Natural killer cell (primary cell): ENCODE measurements around the gene DRC3. TPM values are rescaled to one million over a fixed set of nuclear protein-coding genes. Genes with fewer than 3 reads are reported as not detected.

Experiments used
- ATAC-seq, 3 donors: fragments of 150-1000 bp in 2 of 3; fragments of 200-7000 bp in 1 of 3; cut with Tn5 transposase; 1 replicate in 1 of 3; 2 replicates in 2 of 3; pipeline ENCODE4 v1.10.0; 2021; ENCODE audit warnings: mild to moderate bottlenecking in 2 of 3, moderate library complexity in 2 of 3
- DNase-seq, 2 donors: peaks; one replicate each; pipeline versions ENCODE4 v3.0.0 to v3.0.0-alpha.2; 2013 to 2021; ENCODE audit warnings: mixed read lengths in 1 of 2
- H3K27ac ChIP-seq: one replicate; pipeline ENCODE4 v1.5.1; 2013; ENCODE audit warnings: mild to moderate bottlenecking, low read length
- H3K27me3 ChIP-seq: one replicate; pipeline ENCODE4 v1.6.1; 2013; ENCODE audit warnings: low read length; ENCODE audit not compliant: control insufficient read depth, insufficient read depth
- H3K36me3 ChIP-seq: one replicate; pipeline ENCODE4 v1.6.1; 2013; ENCODE audit warnings: low read length; ENCODE audit not compliant: control insufficient read depth, insufficient read depth
- H3K4me1 ChIP-seq: one replicate; pipeline ENCODE4 v1.6.1; 2013; ENCODE audit warnings: low read length; ENCODE audit not compliant: control insufficient read depth, insufficient read depth
- H3K4me3 ChIP-seq: one replicate; pipeline ENCODE4 v1.5.1; 2013; ENCODE audit warnings: low read length
- H3K9me3 ChIP-seq: one replicate; pipeline ENCODE4 v1.6.1; 2013; ENCODE audit warnings: low read length; ENCODE audit not compliant: control insufficient read depth, insufficient read depth
- H3K27ac Mint-ChIP-seq, 2 donors: one replicate each; pipeline ENCODE4 v1.8.0; 2022; ENCODE audit warnings: mild to moderate bottlenecking in 2 of 2, mixed read lengths in 2 of 2, moderate library complexity in 1 of 2
- H3K27me3 Mint-ChIP-seq, 2 donors: one replicate each; pipeline ENCODE4 v1.8.0; 2022; ENCODE audit warnings: low read depth in 2 of 2, mixed read lengths in 2 of 2
- H3K36me3 Mint-ChIP-seq: one replicate; pipeline ENCODE4 v1.8.0; 2022; ENCODE audit warnings: mixed read lengths
- H3K4me1 Mint-ChIP-seq, 2 donors: one replicate each; pipeline ENCODE4 v1.8.0; 2022; ENCODE audit warnings: mixed read lengths in 2 of 2
- H3K4me3 Mint-ChIP-seq: one replicate; pipeline ENCODE4 v1.8.0; 2022; ENCODE audit warnings: mild to moderate bottlenecking, moderate library complexity, mixed read lengths
- H3K9me3 Mint-ChIP-seq, 2 donors: one replicate each; pipeline ENCODE4 v1.8.0; 2022; ENCODE audit warnings: mixed read lengths in 2 of 2
- WGBS: methylation state at CpG from one replicate; pipeline ENCODE4 v1.1.7; 2013; ENCODE audit warnings: missing lambda C conversion rate; ENCODE audit not compliant: insufficient coverage; 5-methylcytosine and 5-hydroxymethylcytosine counted together
- intact Hi-C: fragments of 100-400 bp; cut with micrococcal nuclease; formaldehyde crosslinking; loops from one replicate; pipeline ENCODE4 v1.14.2; 2022
- total RNA-seq, 4 donors: library from RNA; stranded (reverse); fragments of 120-200 nt in 1 of 4; gene quantifications; one replicate each; pipeline versions ENCODE4 v1.2.3 to v1.2.4, GENCODE V29; 2013 to 2022
- TF ChIP-seq, protein P1 (sequence below): fragments of 200-600 bp; IDR thresholded peaks from one replicate; pipeline ENCODE4 v1.8.0; 2022; ENCODE audit warnings: antibody characterized with exemption

DRC3 gene
- total RNA-seq, 3 donors from 2014 or later (not counting 1 experiment from before 2014, with no cell fraction given) = 0.26 to 0.78 TPM; not detected in 1

DNA sequence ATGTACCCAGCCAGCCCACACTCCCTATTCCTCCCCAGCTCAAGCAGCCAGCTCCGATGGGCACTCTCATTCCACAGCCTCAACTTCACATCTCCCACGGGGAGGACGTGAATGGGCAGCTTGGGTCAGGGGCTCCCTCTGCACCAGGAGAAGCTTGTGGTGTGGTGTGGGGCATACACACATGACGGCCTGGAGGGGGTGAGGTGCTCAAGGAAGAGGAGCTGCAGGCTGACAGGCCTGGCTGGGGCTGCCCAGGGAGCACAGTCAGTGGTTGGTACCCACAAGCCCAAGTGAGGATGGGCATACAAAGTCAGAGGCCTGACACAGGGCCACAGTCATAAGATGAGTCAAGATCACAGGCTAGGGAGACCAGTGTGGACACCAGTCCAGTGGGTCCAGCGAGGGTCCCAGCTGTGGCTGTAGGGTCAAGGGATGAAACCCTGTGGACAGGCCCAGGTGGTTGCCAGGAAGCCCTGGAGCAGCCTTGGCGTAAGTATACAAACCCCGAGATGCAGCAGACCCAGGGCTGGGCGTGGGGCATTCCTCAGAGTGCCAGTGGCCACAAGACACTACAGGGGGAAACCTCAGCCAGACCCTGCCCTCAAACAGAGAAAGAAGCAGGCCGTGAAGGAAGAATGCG lies 4.4 kb downstream of the DRC3 start:
- Histone ChIP-seq H3K9me3 (no peaks in the 10 kb centered on the region), H3K27me3 (no peaks in the 10 kb centered on the region), H3K36me3 (no peaks in the 10 kb centered on the region), H3K27ac (no peak overlapping the region), H3K4me1 (peaks cover 4% of the 10 kb centered on the region), H3K4me3 (no peak overlapping the region)
- H3K27me3 Mint-ChIP-seq = no peaks in the 10 kb centered on the region
- H3K9me3 Mint-ChIP-seq = no peaks in the 10 kb centered on the region
- TF ChIP-seq, protein P1, sequence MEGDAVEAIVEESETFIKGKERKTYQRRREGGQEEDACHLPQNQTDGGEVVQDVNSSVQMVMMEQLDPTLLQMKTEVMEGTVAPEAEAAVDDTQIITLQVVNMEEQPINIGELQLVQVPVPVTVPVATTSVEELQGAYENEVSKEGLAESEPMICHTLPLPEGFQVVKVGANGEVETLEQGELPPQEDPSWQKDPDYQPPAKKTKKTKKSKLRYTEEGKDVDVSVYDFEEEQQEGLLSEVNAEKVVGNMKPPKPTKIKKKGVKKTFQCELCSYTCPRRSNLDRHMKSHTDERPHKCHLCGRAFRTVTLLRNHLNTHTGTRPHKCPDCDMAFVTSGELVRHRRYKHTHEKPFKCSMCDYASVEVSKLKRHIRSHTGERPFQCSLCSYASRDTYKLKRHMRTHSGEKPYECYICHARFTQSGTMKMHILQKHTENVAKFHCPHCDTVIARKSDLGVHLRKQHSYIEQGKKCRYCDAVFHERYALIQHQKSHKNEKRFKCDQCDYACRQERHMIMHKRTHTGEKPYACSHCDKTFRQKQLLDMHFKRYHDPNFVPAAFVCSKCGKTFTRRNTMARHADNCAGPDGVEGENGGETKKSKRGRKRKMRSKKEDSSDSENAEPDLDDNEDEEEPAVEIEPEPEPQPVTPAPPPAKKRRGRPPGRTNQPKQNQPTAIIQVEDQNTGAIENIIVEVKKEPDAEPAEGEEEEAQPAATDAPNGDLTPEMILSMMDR = no peak
- DNase-seq = no peak
- no peaks in the 10 kb centered on the region for H3K36me3 Mint-ChIP-seq
- intact Hi-C loops = no loop called here
- ATAC-seq = no peak
- no peak overlapping the region for H3K27ac Mint-ChIP-seq
- peaks cover 9 to 10% of the 10 kb centered on the region in 2 donors for H3K4me1 Mint-ChIP-seq
- H3K4me3 Mint-ChIP-seq = no peak overlapping the region
- WGBS = 87% methylated on average over 10 of the region's 10 CpGs

GRCh38 chr17:17978481-17979424 lies 6.1 kb downstream of the DRC3 start:
- Mint-ChIP-seq H3K4me1 (no peaks in the 10 kb centered on the region), H3K27ac (no peak overlapping the region), H3K36me3 (no peaks in the 10 kb centered on the region), H3K27me3 (no peaks in the 10 kb centered on the region), H3K9me3 (no peaks in the 10 kb centered on the region), H3K4me3 (no peak overlapping the region)
- DNase-seq = no peak
- intact Hi-C loops = no loop called here
- no peak for ATAC-seq
- Histone ChIP-seq H3K4me3 (no peak overlapping the region), H3K27ac (no peak overlapping the region), H3K27me3 (no peaks in the 10 kb centered on the region), H3K36me3 (no peaks in the 10 kb centered on the region), H3K4me1 (no peaks in the 10 kb centered on the region), H3K9me3 (no peaks in the 10 kb centered on the region)
- 82% methylated on average over 14 of the region's 14 CpGs for WGBS
- TF ChIP-seq, protein P1 = no peak

GRCh38 chr17:17979778-17980177 lies 7.1 kb downstream of the DRC3 start:
- Mint-ChIP-seq H3K36me3 (no peaks in the 10 kb centered on the region), H3K27ac (no peak overlapping the region), H3K27me3 (no peaks in the 10 kb centered on the region), H3K4me3 (no peak overlapping the region), H3K4me1 (no peaks in the 10 kb centered on the region), H3K9me3 (no peaks in the 10 kb centered on the region)
- Histone ChIP-seq H3K27ac (no peak overlapping the region), H3K27me3 (no peaks in the 10 kb centered on the region), H3K4me1 (no peaks in the 10 kb centered on the region), H3K9me3 (no peaks in the 10 kb centered on the region), H3K4me3 (no peak overlapping the region), H3K36me3 (no peaks in the 10 kb centered on the region)
- intact Hi-C loops = no loop called here
- ATAC-seq = no peak
- WGBS = 92% methylated on average over 3 of the region's 3 CpGs
- TF ChIP-seq, protein P1 = no peak
- no peak for DNase-seq
